ENCODE results near the gene CFAP299.
"Not testable (repeated sequence)": the region's sequence is repeated elsewhere in the genome, so short reads cannot be mapped to it uniquely, and the experiment has no call there.

CFAP299 gene

DNA sequence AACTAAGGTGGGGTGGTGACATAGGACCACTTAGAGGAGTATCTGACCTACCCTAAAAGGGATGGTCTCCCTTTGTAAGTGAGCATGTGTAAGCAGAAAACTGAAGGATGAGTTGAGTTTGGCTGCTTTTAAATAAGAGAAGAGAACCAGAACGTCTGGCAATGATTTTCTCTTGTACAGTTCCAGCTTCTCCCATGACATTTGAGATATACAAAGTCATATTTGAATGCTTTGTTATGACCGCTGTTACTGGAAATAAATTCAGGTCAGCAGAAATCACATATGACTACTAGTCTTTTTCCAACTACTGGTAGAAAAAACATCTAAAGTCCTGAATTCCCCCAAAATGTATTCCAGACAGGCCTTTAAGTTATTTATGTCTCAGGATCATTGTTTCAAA is 381.7 kb downstream of the CFAP299 start:
- Mint-ChIP-seq H3K4me3 (no peak overlapping the region), H3K4me1 (no peaks in the 10 kb centered on the region), H3K27me3 (ENCODE audit: low read depth) (no peaks in the 10 kb centered on the region)

GRCh38 chr4:80726471-80726870 is 390.9 kb downstream of the CFAP299 start:
- H3K4me1 Mint-ChIP-seq: no peaks in the 10 kb centered on the region
- H3K9me3 Mint-ChIP-seq: peaks cover 8% of the 10 kb centered on the region
- no peaks in the 10 kb centered on the region for H3K36me3 Mint-ChIP-seq (ENCODE audit: low read depth)
- no peaks in the 10 kb centered on the region for H3K27me3 Mint-ChIP-seq (ENCODE audit: low read depth)
- H3K27ac Mint-ChIP-seq: no peak overlapping the region
- TF ChIP-seq, protein P1, sequence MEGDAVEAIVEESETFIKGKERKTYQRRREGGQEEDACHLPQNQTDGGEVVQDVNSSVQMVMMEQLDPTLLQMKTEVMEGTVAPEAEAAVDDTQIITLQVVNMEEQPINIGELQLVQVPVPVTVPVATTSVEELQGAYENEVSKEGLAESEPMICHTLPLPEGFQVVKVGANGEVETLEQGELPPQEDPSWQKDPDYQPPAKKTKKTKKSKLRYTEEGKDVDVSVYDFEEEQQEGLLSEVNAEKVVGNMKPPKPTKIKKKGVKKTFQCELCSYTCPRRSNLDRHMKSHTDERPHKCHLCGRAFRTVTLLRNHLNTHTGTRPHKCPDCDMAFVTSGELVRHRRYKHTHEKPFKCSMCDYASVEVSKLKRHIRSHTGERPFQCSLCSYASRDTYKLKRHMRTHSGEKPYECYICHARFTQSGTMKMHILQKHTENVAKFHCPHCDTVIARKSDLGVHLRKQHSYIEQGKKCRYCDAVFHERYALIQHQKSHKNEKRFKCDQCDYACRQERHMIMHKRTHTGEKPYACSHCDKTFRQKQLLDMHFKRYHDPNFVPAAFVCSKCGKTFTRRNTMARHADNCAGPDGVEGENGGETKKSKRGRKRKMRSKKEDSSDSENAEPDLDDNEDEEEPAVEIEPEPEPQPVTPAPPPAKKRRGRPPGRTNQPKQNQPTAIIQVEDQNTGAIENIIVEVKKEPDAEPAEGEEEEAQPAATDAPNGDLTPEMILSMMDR (IDR thresholded peaks at IDR 0.05; ENCODE audit: unreplicated experiment in 3 of 3): no peak
- no peak overlapping the region for H3K4me3 Mint-ChIP-seq

More for the DNA sequence above, 381.7 kb downstream of the CFAP299 start:
- H3K9me3 Mint-ChIP-seq: peaks cover 20% of the 10 kb centered on the region
- TF ChIP-seq, protein P1 (IDR thresholded peaks at IDR 0.05; ENCODE audit: unreplicated experiment in 3 of 3): no peak
- H3K27ac Mint-ChIP-seq: no peak overlapping the region
- no peaks in the 10 kb centered on the region for H3K36me3 Mint-ChIP-seq (ENCODE audit: low read depth)

DNA sequence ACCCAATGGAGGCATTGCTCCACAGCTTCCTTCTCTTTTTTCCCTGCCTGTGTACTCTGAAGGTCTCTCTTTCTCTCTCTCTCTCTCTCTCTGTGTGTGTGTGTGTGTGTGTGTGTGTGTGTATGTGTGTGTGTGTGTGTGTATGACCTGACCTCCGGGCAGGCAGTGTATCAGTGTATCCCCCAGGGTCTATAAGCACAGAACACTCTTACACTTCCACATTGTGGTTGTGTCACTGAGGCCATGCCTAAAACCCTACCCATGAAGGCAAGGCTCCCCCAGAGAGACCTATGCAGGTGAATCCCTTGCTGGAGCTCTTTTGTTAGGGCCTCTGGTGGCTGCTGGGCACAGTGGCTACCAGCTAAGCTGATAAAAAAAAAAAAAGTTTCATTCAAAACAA is 394.6 kb downstream of the CFAP299 start:
- TF ChIP-seq, protein P1 (IDR thresholded peaks at IDR 0.05; ENCODE audit: unreplicated experiment in 3 of 3): no peak
- no peaks in the 10 kb centered on the region for H3K36me3 Mint-ChIP-seq (ENCODE audit: low read depth)
- peaks cover 3% of the 10 kb centered on the region for H3K27me3 Mint-ChIP-seq (ENCODE audit: low read depth)
- H3K4me1 Mint-ChIP-seq: no peaks in the 10 kb centered on the region
- no peak overlapping the region for H3K27ac Mint-ChIP-seq
- peaks cover 4% of the 10 kb centered on the region for H3K9me3 Mint-ChIP-seq
- no peak overlapping the region for H3K4me3 Mint-ChIP-seq

- Mint-ChIP-seq H3K9me3 (peaks cover 11% of the 10 kb centered on the region), H3K36me3 (ENCODE audit: low read depth) (no peaks in the 10 kb centered on the region), H3K4me3 (no peak overlapping the region), H3K27ac (no peak overlapping the region), H3K4me1 (no peaks in the 10 kb centered on the region), H3K27me3 (ENCODE audit: low read depth) (peaks cover 3% of the 10 kb centered on the region)
- TF ChIP-seq, protein P1 (IDR thresholded peaks at IDR 0.05; ENCODE audit: unreplicated experiment in 3 of 3): no peak
Measured at GRCh38 chr4:80731436-80731835, 395.9 kb downstream of the CFAP299 start.

DNA sequence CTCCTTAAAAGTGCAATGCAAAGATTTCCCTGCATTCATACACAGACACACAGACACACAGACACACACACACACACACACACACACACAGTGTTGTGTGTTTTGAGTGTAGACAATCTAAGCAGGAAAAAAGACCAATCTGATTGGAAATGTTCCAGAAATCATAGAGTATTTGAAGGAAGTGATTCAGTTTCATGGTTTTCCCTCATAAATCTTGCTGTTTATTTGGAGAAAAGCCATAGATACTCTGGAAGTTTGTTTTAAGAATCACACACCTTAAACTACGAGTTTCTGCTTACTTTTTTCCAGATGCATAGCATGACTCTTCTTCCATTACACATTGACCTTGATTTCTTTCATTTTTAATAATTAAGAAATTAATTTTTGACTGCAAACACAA is 396.5 kb downstream of the CFAP299 start:
- Mint-ChIP-seq H3K4me1 (no peaks in the 10 kb centered on the region), H3K9me3 (peaks cover 11% of the 10 kb centered on the region), H3K4me3 (no peak overlapping the region), H3K27ac (no peak overlapping the region), H3K27me3 (ENCODE audit: low read depth) (peaks cover 3% of the 10 kb centered on the region), H3K36me3 (ENCODE audit: low read depth) (no peaks in the 10 kb centered on the region)
- TF ChIP-seq, protein P1 (IDR thresholded peaks at IDR 0.05; ENCODE audit: unreplicated experiment in 3 of 3): no peak

- Mint-ChIP-seq H3K9me3 (peaks cover 23% of the 10 kb centered on the region), H3K27ac (no peak overlapping the region), H3K4me1 (no peaks in the 10 kb centered on the region), H3K27me3 (ENCODE audit: low read depth) (no peaks in the 10 kb centered on the region), H3K4me3 (no peak overlapping the region), H3K36me3 (ENCODE audit: low read depth) (no peaks in the 10 kb centered on the region)
- TF ChIP-seq, protein P1 (IDR thresholded peaks at IDR 0.05; ENCODE audit: unreplicated experiment in 3 of 3): no peak
Measured at GRCh38 chr4:80740375-80740774, 404.8 kb downstream of the CFAP299 start.

DNA sequence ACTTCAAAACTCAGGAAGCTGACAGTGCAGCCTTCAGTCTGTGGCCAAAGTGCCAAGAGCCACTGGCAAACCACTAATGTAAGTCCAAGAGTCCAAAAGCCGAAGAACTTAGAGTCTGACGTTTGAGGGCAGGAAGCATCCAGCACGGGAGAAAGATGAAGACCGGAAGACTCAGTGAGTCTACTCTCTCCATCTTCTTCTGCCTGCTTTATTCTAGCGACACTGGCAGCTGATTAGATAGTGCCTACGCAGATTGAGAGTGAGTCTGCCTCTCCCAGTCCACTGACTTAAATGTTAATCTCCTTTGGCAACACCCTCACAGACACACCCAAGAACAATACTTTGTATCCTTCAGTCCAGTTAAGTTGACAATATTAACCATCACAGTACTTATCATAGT is 414.0 kb downstream of the CFAP299 start:
- H3K27me3 Mint-ChIP-seq (ENCODE audit: low read depth); H3K27ac Mint-ChIP-seq; H3K9me3 Mint-ChIP-seq; H3K4me1 Mint-ChIP-seq; H3K36me3 Mint-ChIP-seq (ENCODE audit: low read depth); H3K4me3 Mint-ChIP-seq: not testable (repeated sequence)

All from nephron (organoid).